NCI-H446 treated with DMSO at 0.1 percent for 48 hours (cell line): ENCODE data around the gene MLYCD.

Experiments
- DNase-seq: peaks from one replicate; lab custom pipeline; 2025; lab: John Stamatoyannopoulos, UW

The MLYCD gene

GRCh38 chr16:83899272-83899897 is 470 bp downstream of the MLYCD start:
- no peak for DNase-seq

- no peak for DNase-seq
Measured at GRCh38 chr16:83899978-83900377, 1.1 kb downstream of the MLYCD start.

GRCh38 chr16:83900571-83900970 is 1.7 kb downstream of the MLYCD start:
- no peak for DNase-seq

- no peak for DNase-seq
Measured at GRCh38 chr16:83901101-83901500, 2.2 kb downstream of the MLYCD start.

GRCh38 chr16:83903751-83904150 is 4.8 kb downstream of the MLYCD start:
- no peak for DNase-seq

GRCh38 chr16:83906683-83907082 is 7.8 kb downstream of the MLYCD start:
- DNase-seq: no peak

- DNase-seq: no peak
Measured at GRCh38 chr16:83907111-83907510, 8.2 kb downstream of the MLYCD start.

GRCh38 chr16:83907631-83908250 is 8.8 kb downstream of the MLYCD start:
- no peak for DNase-seq

- DNase-seq: no peak
Measured at GRCh38 chr16:83908798-83909197, 9.9 kb downstream of the MLYCD start.

GRCh38 chr16:83911290-83911689 is 12.4 kb downstream of the MLYCD start:
- DNase-seq: no peak

GRCh38 chr16:83912519-83913244 is 13.8 kb downstream of the MLYCD start:
- DNase-seq: no peak

GRCh38 chr16:83913245-83913633 is 14.3 kb downstream of the MLYCD start:
- DNase-seq: no peak

GRCh38 chr16:83914091-83914710 is 15.3 kb downstream of the MLYCD start:
- no peak for DNase-seq

- DNase-seq: no peak
Measured at GRCh38 chr16:83915081-83915480, 16.2 kb downstream of the MLYCD start.

- DNase-seq: no peak
Measured at GRCh38 chr16:83915491-83915890, 16.6 kb downstream of the MLYCD start.

- no peak for DNase-seq
Measured at GRCh38 chr16:83917152-83918120, 18.5 kb downstream of the MLYCD start.

- DNase-seq: no peak
Measured at GRCh38 chr16:83920894-83921491, 22.1 kb downstream of the MLYCD start.

GRCh38 chr16:83923581-83924365 is 24.9 kb downstream of the MLYCD start:
- no peak for DNase-seq

GRCh38 chr16:83924686-83925085 is 25.8 kb downstream of the MLYCD start:
- DNase-seq: no peak

GRCh38 chr16:83925095-83925905 is 26.4 kb downstream of the MLYCD start:
- DNase-seq: no peak
